ENCODE measurements around the gene LRRC75A. TPM values are rescaled to one million over a fixed set of nuclear protein-coding genes. Genes with fewer than 3 reads are reported as not detected.

The LRRC75A gene
- total RNA-seq, 1 donor = 6.1 TPM

- H3K4me3 ChIP-seq (ENCODE audit: low read depth, low read length) = no peak overlapping the region
- peak; percentile 83 for DNase-seq (ENCODE audit: low read depth)
- no peak for TF ChIP-seq CTCF (IDR thresholded peaks at IDR 0.05; ENCODE audit: insufficient read depth, low read length)
Measured at GRCh38 chr17:16419074-16419928, 72.7 kb downstream of the LRRC75A start.

DNA sequence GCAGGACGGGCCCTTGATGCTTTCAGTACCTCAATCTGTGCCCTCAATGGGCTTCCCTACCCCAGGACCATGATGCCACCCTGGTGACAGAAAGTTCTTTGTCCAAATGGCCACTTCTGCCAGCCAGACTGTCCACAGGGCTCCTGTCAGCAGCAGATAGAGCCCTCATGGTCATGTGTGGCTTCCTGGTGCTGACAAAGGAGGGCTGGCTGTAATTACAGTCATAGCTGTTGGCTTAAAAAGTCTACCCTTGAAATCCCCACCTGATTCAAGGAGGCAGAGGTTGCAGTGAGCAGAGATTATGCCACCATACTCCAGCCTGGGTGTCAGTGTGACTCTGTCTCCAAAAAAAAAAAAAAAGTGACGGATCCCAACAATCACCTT is 73.3 kb downstream of the LRRC75A start:
- no peak for DNase-seq (ENCODE audit: low read depth)
- TF ChIP-seq CTCF (IDR thresholded peaks at IDR 0.05; ENCODE audit: insufficient read depth, low read length) = no peak
- no peak overlapping the region for H3K4me3 ChIP-seq (ENCODE audit: low read depth, low read length)

DNA sequence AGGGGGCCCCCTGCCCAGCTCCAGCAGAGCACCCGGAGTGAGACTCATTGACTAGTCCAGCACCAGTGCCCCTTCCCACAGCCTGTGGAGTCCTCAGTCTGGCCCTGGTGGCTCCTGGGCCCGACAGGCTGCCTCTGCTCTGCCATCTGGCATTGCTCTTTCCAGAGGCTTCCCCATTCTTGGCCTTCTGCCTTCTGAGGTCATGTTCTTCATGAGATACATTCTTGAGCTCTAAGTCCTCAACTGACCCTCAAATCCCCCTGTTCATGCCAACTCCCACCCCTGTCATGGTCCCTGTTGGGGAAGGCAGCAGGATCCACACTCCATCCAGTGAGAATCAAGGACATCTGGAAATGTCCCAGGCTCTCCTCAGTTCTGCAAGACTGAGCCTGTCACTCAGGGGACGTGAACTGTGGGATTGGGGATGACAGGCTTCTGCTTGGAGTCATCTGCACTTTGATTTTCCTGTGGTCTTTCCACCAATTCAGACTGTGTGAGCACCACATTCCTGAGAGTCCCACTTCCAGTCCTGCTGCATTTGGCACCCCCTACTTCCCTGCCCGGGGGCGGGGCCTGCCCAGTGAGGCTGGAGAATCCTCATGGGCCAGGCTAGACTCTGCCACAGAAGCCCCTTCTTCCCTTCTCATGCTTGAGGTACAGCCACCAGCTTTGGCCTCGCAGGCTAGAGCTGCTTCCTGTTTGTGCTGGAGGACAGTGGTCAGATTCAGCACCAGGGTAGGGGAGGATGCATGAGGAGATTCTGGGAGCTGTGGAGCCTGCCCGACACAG is 73.9 kb downstream of the LRRC75A start:
- TF ChIP-seq CTCF (IDR thresholded peaks at IDR 0.05; ENCODE audit: insufficient read depth, low read length) = no peak
- no peak overlapping the region for H3K4me3 ChIP-seq (ENCODE audit: low read depth, low read length)
- DNase-seq (ENCODE audit: low read depth) = peak; percentile 46

DNA sequence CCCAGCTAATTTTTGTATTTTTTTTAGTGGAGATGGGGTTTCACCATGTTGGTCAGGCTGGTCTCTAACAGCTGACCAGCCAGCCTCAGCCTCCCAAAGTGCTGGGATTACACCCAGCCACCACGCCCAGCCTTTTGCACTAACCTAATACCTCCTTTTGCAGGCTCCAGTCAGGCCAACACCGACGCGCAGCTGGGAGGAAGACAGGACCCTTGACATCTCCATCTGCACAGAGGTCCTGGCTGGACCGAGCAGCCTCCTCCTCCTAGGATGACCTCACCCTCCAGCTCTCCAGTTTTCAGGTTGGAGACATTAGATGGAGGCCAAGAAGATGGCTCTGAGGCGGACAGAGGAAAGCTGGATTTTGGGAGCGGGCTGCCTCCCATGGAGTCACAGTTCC is 74.6 kb downstream of the LRRC75A start:
- DNase-seq (ENCODE audit: low read depth) = no peak
- TF ChIP-seq CTCF (IDR thresholded peaks at IDR 0.05; ENCODE audit: insufficient read depth, low read length) = no peak
- no peak overlapping the region for H3K4me3 ChIP-seq (ENCODE audit: low read depth, low read length)

DNA sequence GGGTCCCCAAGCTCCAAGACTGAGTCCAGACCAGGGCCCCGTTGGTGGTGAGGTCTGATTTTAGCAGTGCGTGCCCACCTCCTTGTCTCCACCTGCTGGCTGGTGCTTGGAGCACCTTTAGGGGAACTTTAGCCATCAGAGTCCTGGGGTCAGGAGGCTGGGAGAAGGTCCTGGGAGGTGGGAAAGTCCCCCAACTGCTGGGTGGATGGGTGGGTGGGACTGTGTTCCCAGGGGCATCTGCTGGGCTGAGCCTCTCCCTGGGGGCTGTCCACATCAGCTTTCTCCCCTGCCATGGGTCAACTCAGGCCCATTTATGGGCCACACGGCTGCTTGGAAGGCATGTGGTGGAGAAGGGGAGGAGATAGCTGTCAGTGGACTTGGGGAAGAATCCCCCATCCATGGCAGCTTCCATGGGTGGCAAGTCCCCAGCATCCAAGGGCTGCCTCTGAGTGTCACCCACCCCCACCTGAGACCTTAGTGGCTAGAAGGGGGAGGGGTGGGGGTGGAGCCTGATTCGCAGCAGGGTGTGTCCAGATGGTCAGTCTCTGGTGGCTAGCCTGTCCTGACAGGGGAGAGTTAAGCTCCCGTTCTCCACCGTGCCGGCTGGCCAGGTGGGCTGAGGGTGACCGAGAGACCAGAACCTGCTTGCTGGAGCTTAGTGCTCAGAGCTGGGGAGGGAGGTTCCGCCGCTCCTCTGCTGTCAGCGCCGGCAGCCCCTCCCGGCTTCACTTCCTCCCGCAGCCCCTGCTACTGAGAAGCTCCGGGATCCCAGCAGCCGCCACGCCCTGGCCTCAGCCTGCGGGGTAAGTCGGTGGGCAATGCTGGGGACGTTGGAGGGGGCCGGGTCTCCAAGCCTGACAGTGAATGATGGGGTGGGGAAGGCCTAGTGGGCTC is 76.7 kb downstream of the LRRC75A start, which contains the start of gene TRPV2:
Gene TRPV2, plus strand, starts transcription at position 541 of the 894 bp plus-strand sequence. CDS start 2,098 bp downstream, outside the sequence.
- peak within 1 kb of the TSS; percentile 46 for H3K4me3 ChIP-seq (ENCODE audit: low read depth, low read length)
- TF ChIP-seq CTCF (IDR thresholded peaks at IDR 0.05; ENCODE audit: insufficient read depth, low read length) = peak; percentile 25
- DNase-seq (ENCODE audit: low read depth) = no peak

GRCh38 chr17:16407911-16408588 is 83.9 kb downstream of the LRRC75A start:
- H3K4me3 ChIP-seq (ENCODE audit: low read depth, low read length) = no peak overlapping the region
- TF ChIP-seq CTCF (IDR thresholded peaks at IDR 0.05; ENCODE audit: insufficient read depth, low read length) = no peak
- DNase-seq (ENCODE audit: low read depth) = peak; percentile 62
